ENCODE data around the gene PDE4D.
"Not testable (repeated sequence)": the region's sequence is repeated elsewhere in the genome, so short reads cannot be mapped to it uniquely, and the experiment has no call there.

The PDE4D gene

DNA sequence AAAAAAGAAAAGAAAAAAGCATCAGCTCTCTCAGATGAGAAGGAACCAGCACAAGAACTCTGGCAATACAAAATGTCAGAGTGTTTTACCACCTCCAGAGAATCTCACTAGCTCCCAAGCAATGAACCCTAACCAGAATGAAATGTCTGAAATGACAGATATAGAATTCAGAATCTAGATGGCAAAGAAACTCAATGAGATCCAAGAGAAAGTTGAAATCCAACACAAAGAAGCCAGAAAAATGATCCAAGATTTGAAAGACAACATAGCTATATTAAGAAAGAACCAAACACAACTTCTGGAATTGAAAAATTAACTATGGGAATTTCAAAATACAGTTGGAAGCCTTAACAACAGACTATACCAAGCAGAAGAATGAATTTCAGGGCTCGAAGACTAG lies 396.3 kb downstream of the PDE4D start:
- DNase-seq, result no peak

DNA sequence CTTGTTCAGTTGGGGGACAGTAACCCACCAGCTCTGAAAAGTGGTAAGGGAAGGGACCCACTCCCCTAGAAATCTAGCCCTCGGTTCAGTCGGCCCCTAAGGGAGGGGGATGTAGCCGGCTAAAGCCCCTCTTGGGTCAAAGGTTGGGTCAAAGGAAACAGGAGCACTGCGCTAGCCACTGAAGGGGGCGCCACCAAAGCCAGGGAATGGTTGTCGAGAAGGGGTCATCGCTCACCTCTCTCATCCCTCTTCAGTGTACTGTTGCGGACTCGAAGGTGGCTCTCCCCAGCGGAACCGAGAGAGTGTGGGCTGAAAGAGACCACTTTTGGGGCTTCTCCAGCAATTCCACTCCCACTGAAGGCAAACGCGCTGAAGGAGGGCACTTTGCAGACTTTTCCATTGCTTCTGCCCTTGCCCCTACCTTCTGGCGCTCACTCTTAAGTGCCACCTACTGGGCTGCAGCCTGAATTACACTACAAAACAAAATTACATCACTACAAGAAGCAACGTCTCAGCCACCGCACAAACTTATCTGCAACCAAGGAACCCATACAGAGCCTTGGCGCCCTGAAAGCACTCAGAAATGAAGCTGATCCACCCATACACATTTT lies 396.9 kb downstream of the PDE4D start:
- DNase-seq, result no peak

DNA sequence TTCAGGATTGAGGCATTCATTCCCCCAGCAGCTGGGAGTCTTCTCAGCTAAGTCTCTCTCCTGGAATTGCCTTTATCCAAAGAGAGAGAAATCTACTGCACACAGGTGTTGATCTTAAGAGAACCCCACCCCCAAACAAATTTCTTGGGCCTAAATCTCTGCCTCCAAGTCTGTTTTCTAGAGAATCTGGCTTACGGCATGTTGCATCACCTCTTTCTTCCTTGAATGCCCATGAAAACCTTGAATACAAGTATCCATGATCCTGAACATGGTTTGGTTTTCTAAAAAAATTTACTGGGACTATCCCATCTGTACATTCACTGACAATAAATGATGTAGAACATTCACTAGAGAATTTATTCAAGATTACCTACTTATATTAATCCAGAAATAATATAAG lies 401.6 kb downstream of the PDE4D start:
- no peak for DNase-seq

DNA sequence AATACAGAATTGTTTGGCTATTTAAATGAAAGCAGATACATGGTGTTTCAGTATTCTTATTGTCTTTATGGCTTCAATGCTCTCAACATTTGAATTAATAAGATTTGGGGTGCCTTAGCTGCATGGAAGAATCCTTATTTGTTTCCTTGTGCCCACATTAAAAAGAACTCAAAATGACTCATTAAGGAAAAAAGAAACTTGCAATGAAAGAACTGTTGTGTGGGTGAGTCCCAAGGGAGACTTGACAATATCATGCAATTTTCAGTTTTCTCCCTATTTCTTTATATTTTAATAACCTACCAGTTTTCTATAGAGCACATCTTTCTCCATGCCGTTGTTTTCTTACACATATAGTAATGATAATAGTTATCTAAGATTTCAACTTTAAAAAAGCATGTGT lies 404.0 kb downstream of the PDE4D start:
- no peak for DNase-seq

DNA sequence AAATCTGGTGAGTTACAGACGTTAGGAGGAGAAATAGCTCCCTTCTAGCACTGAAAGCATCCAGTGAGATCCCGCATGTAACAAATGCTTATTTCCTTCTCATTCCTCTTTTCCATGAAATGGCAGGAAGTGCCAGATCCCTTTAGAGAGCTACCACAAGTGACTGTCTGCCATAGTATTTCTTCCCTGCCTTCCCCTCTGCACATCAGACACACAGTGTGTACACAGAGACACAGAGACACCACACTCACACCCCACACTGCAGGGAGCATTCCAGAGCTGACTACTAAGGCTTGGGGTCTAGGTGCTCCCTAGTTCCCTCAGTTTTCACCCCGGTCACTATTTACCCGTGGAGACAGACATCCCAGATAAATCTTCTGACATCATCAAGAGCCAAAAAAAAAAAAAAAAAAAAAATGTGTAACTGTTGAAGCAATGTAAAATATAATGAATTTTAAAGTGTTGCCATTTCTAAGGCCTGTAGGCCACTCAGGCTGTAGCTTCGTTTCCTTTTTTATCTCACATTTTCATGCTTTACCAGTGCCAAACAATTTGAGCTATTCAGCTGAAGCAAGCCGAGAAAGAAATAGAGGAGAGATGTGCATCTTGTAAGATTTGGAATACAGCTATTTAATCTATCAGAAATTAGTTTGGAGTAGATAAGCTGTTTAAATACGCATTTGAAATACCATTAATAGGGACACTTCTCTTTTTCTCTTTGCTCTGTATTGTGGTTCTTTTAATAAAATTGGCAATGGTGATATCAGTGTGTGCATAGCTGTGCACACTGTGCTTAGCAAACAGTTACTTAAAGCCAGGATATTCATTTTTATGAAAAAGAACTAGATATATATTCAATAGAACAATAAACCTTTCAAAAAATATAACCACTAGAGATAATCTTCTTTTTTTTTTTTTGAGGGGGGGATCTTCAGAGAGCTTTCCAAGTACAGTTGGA lies 405.5 kb downstream of the PDE4D start:
- no peak for DNase-seq

DNA sequence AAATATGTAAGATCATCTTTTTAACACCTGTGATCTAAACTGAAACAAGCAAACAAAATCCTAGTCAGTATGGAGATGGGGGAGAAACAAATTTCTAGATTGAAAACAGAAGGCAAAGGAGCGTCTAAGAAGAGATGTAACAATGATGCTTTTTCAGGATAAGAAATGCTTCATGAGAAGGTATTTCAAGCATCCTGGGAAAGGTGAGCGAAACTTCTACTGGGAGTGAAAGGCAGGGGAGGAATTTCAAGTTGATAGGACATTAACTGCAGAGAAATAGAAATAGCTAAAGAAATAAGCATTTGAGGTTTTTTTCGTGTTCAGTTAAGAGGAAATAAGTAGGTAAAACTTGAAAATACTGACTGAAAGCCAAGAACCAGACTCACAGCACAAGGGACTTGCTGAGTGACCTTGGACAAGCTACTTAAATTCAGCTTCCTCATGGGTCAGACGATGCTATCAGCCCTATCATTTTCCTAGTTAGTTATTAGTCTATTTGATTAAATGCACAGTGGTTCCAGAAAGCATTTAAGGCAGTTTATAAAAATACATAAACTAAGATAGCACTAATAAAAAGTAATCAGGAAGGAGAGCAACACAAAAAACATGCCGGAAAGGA lies 406.3 kb downstream of the PDE4D start:
- DNase-seq, result no peak

DNA sequence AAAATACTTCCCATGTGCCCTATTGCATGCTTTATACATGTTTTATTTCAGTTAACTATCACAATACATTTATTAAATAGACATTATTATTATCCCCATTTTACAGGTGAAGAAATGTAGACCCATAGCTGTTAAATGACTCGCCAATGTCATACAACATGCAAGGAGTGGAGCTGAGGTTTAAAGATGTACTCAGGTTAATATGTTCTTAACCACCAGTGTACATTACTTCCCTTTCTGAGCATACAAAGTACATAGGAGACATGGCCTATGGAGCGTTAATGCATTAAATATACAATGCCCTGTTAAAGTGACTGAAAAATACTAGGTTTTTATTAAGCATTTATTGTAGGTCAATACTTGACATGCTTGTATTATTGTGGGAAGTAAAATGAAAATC lies 407.0 kb downstream of the PDE4D start:
- DNase-seq, result no peak

DNA sequence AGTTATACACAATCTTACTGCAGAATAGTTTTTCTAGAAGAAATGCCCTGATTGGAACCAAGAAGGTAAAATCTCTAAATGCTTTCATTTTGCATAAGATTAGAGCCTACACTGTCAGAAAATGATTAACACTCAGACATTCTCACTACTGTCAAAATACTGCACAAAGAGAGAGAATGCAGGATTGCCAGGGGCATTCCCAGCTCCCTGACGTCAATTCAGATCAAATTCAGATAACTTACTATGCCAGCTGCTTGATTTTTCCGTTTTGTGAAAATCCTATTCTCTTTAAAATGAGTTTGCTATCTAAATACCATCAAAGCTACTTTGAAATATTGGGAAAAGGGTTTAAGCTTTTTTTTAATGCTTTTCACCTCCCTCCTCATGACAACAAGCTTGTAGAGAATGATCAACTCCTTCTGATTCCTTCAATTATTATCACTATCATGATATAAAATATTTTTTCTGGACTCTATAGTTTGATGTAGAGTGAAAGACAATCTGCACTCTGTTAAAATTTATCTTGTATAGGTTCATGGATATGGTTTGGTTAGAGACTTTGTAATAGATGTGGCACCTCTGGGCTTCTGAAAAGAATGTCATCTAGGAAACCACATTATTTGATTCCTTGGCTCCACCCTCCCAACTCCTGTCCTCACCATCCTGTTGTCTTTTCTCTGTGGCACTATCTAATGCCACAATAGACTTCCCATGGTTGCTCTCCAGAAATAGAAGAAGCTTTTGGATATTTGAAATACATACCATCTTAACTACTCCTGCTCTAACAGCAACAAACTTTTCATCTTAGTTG lies 407.7 kb downstream of the PDE4D start:
- no peak for DNase-seq

DNA sequence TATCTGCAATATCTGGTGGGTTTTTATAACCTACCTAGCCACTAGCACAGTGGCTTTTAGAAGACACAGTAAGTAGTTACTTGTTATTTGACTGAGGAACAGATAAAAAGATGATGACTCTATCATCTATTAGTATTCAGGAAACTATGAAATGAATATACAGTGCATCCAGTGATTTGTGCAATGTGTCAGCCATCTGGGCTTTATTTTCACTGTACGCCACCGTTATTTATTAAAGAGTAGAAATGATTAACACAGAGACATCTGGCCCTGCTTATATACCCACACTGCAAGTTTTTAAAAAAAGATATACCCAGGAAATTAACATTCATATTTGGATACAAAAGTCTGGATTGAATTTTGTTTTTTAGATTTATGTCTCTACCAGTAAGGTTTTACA lies 408.4 kb downstream of the PDE4D start:
- no peak for DNase-seq

DNA sequence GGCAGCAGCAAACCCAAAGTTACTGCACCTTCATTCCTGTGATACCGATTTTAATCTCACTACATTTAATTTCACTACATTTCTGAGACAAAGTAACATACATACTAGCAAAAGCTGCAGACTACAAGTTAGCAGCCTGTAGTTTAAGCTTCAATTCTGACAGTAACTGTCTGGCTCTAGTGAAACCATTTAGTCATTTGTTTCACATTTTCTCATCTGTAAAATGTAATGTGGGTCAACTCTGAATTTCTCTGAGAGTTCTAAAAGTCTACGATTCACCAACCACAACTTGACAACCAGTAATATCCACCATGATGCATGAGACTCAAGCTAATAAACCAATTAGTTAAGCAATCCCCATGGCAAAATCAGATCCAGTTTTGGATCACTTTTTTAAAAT lies 408.9 kb downstream of the PDE4D start:
- no peak for DNase-seq

DNA sequence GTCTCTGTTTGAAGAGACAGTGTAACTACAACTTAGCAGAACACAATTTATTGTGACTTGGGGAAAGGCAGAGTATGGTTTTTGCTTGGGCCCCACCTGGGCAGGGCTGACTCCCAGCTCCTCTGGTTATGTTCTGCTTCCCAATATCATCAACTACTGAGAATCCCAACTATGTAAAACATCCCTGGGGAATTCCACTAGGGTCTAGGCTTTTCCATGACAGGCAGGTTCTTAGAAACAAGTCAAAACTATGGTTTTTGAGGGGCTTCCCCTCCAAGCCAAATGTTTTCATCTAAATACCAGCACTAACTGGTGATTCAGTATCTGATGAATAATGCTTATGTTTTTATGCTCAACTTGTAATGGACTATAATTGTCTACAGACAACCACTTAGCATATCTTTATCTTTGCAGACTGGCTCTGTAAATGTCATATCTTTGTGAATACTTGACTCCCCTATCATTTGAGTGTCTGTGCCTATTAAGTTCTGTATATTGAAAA lies 409.5 kb downstream of the PDE4D start:
- DNase-seq, result no peak

DNA sequence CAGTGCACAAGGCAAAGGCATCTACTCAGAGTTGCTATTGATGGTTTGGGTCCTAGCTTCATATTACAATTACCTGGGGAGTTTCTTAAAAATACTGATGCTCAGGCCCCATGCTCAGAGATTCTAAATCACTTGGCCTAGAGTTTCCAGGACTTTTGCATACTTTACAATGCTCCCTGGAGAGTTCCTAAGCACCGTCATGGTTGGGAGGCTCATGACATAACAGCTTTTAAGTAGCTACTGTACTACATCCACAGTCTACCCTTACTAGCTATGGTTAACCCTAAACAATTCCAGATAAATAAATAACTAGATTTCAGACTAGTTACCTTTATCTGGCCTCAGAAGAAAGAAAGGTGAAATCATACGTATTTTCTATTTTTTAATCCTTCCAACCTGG lies 414.4 kb downstream of the PDE4D start:
- DNase-seq, result no peak

DNA sequence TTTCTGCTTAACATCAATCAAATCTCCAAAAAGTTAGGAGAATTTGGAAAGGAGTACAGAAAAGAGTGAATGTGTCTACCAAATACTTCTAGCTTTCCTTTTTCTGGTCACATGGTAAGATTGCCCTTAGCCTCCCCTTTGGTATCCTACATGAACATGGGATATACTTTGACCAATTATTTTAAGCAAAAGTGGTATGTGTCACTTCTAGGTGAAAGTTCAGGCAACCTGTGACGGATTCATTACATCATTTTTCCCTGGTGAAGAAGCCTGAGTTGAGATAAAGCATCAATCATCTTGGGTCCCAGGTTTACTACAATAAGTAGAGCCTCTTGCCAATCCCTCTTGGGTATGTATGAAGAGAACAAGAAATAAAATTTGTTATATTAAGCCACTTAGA lies 419.2 kb downstream of the PDE4D start:
- DNase-seq, result no peak

DNA sequence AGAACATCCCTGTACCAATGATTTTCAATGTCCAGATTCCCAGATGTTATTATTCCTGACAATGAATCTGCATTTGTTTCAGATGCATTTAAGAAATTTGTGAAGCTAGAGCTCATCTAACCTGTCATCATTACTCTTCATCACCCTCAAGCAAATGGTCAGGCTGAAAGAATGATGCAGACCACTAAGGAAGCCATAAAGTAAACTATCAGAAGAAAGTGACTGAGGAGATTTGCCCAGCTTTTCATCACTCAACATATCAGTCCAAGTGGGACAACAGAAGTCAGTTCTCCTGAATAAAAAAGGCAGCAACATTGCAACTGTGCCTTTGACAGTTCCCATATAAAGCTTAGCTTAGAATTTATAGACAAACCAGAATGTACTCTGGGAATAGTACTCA lies 419.9 kb downstream of the PDE4D start:
- DNase-seq, result no peak

DNA sequence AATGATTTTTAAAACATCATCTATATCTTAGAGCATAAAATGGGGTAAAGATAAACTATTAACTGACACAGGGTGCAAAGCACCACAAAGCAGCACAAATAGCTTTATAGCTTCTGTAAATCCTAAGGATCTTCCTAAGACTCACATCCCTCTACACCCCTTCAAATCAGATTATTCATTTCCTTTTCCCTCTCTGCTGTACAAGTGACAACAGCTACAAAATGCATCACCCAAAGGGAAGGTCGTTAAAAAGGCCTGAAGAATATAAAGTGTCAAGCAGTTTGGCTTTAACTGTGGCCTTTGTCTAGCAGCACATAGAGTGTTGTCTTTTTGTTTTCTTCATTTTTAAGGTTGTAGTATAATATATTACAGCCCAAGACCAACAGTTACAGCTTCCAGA lies 422.1 kb downstream of the PDE4D start:
- DNase-seq, result no peak

DNA sequence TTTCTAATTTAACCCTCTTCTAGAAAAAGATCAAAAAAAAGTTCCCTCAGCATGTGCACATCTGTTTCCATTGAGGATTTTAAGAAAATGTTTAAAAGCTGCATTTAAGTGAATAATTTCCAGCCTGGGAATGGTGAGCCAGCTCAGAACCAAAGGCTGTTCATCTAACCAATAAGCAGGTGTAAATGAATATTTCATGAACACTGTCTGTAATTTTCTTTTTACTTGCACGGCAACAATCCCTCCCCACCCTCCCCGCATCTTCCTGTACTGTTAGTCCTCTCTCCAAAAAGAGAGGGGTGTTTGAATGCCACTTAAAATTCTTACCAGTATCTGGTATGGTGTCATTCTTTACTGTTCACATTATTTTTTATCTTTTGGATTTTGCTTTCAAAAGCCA lies 425.6 kb downstream of the PDE4D start:
- no peak for DNase-seq

DNA sequence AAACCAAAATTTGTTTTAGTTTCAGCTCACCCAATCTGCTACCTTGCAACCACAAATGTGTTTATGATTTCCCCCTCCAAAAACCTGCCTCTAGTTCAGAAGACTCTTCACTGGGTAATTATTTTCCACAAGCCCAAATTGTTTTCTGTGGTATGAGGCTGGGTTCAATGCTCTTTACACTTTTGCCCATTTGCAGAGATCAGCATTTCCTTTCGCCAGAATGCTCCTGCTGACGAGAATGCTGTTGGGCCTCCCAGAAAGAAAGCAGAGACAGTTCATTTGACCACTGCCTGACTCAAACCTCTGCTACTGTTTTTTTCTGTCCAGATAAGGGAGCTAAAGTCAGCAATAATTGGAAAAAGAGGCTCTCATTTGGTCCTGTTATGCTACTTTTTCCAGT lies 427.3 kb downstream of the PDE4D start:
- no peak for DNase-seq

DNA sequence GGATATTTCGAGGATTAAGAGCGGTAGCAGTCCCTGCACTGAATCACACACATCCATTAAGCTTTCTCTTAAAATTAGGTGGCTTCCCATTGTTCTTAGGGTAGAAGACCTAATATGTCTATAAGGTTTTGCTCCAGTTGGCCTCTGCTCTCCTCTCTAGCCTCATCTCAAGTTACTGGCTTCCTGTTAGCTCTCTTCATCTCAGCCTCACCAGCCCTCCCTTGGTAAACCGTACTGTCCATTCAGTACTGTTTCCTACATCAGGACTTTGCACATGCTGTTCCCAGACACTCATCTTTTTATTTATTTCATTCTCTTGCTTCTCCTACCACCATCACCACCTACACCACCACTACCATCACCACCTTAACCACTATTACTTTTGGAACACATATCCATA lies 428.6 kb downstream of the PDE4D start:
- no peak for DNase-seq

DNA sequence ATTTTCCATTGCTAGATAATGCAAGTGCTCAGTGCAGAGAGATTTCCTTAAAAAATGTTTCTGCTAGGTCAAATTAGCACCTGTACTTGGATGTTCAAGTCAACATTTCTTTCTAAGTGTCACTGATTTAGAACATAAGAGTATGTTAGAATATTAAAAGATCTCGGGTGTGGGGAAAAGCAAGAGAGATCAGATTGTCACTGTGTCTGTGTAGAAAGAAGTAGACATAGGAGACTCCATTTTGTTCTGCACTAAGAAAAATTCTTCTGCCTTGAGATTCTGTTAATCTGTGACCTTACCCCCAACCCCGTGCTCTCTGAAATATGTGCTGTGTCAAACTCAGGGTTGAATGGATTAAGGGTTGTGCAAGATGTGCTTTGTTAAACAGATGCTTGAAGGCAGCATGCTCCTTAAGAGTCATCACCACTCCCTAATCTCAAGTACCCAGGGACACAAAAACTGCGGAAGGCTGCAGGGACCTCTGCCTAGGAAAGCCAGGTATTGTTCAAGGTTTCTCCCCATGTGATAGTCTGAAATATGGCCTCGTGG lies 429.8 kb downstream of the PDE4D start:
- DNase-seq, result not testable (repeated sequence)

DNA sequence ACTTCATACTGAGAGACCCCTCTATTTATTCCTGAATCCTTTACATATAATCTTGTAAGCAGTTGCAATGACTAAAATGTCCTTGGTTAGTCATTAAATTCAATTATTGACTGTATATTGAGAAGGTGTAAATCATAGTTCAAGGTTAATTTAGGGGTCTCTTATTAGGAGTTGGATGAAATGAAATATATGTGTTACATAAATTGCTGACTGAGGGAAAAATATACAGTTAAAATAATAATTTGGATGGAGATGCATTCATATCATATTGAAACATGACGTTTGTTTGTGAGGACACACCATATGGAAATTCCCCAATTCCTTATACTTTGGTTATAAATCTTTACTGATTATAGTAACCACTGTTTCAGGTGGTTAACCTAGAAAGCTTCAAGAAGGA lies 430.6 kb downstream of the PDE4D start:
- DNase-seq, result no peak

DNA sequence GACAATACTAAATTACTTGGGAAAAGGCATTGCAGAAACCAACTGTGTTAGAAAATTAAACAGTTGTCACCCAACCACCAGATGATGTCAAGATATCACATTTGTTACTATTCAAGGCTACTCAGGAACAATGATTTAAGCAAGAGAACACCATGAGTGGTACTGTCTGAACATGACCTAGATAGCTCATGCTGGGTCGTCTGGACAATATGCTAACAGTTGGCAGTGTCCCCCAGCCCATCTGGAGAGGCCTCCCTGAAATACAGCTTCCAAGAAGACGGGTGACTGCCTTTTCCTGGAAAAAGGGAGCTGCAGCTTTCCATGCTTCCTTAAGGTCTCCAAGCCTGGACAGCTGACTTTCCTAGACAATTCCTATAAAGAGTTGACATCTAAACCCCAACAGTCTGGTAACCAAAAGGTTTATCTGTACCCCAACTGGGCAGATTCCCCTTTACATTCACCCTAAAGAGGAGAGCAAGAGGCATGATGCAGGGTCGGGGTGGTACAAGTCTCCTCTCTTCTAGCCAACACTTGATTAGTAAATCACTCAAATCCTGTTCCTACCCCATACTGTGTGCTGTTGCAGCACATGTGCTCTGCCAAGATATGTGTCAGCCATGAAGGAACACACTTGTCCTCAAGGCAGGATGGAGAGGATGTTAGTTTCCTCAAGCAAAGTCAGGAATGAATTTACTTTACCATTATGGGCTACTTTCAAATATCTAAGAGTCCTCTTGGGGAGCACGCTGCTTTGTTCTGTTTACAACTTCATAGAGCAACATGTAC lies 433.0 kb downstream of the PDE4D start:
- DNase-seq, result no peak

All from CD4-positive, alpha-beta T cell treated with Interferon gamma for 1 hour (primary cell).